ENCODE measurements around the gene ATP6V0A4.

DNA sequence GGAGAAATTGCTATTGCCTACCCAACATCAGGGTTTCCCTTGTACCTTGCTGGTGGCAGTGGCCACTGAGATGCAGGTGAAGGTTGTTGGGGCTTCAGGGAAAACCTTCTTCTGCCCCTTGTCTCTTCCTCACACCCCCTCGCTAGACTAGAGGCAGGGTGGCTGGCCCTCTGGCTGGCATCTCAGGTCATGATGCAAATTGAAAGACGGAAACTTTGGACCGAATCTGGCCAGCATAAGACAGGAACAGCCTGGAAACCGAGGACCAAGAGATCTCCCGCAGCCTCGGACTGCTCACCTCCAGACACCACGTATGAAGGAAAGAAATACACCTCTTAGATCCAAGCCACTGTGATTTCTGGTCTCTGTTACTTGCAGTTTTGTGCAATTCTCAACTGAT, 99.7 kb downstream of the ATP6V0A4 start:
- TF ChIP-seq, protein P1, sequence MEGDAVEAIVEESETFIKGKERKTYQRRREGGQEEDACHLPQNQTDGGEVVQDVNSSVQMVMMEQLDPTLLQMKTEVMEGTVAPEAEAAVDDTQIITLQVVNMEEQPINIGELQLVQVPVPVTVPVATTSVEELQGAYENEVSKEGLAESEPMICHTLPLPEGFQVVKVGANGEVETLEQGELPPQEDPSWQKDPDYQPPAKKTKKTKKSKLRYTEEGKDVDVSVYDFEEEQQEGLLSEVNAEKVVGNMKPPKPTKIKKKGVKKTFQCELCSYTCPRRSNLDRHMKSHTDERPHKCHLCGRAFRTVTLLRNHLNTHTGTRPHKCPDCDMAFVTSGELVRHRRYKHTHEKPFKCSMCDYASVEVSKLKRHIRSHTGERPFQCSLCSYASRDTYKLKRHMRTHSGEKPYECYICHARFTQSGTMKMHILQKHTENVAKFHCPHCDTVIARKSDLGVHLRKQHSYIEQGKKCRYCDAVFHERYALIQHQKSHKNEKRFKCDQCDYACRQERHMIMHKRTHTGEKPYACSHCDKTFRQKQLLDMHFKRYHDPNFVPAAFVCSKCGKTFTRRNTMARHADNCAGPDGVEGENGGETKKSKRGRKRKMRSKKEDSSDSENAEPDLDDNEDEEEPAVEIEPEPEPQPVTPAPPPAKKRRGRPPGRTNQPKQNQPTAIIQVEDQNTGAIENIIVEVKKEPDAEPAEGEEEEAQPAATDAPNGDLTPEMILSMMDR (IDR thresholded peaks at IDR 0.05 in 2 of 3, conservative IDR thresholded peaks at IDR 0.05 in 1 of 3; ENCODE audit: borderline replicate concordance in 1 of 3, insufficient read depth in 1 of 3, low read depth in 2 of 3, low read length in 2 of 3), result no peak
- TF ChIP-seq, protein P2, sequence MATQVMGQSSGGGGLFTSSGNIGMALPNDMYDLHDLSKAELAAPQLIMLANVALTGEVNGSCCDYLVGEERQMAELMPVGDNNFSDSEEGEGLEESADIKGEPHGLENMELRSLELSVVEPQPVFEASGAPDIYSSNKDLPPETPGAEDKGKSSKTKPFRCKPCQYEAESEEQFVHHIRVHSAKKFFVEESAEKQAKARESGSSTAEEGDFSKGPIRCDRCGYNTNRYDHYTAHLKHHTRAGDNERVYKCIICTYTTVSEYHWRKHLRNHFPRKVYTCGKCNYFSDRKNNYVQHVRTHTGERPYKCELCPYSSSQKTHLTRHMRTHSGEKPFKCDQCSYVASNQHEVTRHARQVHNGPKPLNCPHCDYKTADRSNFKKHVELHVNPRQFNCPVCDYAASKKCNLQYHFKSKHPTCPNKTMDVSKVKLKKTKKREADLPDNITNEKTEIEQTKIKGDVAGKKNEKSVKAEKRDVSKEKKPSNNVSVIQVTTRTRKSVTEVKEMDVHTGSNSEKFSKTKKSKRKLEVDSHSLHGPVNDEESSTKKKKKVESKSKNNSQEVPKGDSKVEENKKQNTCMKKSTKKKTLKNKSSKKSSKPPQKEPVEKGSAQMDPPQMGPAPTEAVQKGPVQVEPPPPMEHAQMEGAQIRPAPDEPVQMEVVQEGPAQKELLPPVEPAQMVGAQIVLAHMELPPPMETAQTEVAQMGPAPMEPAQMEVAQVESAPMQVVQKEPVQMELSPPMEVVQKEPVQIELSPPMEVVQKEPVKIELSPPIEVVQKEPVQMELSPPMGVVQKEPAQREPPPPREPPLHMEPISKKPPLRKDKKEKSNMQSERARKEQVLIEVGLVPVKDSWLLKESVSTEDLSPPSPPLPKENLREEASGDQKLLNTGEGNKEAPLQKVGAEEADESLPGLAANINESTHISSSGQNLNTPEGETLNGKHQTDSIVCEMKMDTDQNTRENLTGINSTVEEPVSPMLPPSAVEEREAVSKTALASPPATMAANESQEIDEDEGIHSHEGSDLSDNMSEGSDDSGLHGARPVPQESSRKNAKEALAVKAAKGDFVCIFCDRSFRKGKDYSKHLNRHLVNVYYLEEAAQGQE (IDR thresholded peaks at IDR 0.05; ENCODE audit: low read depth), result no peak
- TF ChIP-seq CEBPB (IDR thresholded peaks at IDR 0.05; ENCODE audit: low read depth), result no peak
- no peak for TF ChIP-seq EZH2 (IDR thresholded peaks at IDR 0.05)
- TF ChIP-seq, protein P3, sequence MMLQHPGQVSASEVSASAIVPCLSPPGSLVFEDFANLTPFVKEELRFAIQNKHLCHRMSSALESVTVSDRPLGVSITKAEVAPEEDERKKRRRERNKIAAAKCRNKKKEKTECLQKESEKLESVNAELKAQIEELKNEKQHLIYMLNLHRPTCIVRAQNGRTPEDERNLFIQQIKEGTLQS (IDR thresholded peaks at IDR 0.05), result no peak
- TF ChIP-seq, protein P4, sequence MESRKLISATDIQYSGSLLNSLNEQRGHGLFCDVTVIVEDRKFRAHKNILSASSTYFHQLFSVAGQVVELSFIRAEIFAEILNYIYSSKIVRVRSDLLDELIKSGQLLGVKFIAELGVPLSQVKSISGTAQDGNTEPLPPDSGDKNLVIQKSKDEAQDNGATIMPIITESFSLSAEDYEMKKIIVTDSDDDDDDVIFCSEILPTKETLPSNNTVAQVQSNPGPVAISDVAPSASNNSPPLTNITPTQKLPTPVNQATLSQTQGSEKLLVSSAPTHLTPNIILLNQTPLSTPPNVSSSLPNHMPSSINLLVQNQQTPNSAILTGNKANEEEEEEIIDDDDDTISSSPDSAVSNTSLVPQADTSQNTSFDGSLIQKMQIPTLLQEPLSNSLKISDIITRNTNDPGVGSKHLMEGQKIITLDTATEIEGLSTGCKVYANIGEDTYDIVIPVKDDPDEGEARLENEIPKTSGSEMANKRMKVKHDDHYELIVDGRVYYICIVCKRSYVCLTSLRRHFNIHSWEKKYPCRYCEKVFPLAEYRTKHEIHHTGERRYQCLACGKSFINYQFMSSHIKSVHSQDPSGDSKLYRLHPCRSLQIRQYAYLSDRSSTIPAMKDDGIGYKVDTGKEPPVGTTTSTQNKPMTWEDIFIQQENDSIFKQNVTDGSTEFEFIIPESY (IDR thresholded peaks at IDR 0.05; ENCODE audit: extremely low read depth, insufficient replicate concordance, low read length), result no peak
- TF ChIP-seq POLR2A (IDR thresholded peaks at IDR 0.05; ENCODE audit: borderline replicate concordance, extremely low read depth, insufficient read depth, insufficient read length), result no peak
- no peak for TF ChIP-seq ZNF274 (IDR thresholded peaks at IDR 0.05; ENCODE audit: low read depth, low read length)
- no peak for TF ChIP-seq JUND (IDR thresholded peaks at IDR 0.05)
- no peak for TF ChIP-seq YY1 (IDR thresholded peaks at IDR 0.05; ENCODE audit: extremely low read depth, insufficient replicate concordance, low read depth, low read length)
- no peak for TF ChIP-seq RAD21 (IDR thresholded peaks at IDR 0.05; ENCODE audit: low read depth)
- no peak for TF ChIP-seq TCF7L2 (IDR thresholded peaks at IDR 0.05; ENCODE audit: borderline replicate concordance, extremely low read depth, insufficient read depth, insufficient read length)
- no peak for TF ChIP-seq SRF (IDR thresholded peaks at IDR 0.05; ENCODE audit: low read depth)
- TF ChIP-seq ZFX (IDR thresholded peaks at IDR 0.05), result no peak
